BJ (cell line): ENCODE data around the gene GALNT2. TPM values are rescaled to one million over a fixed set of nuclear protein-coding genes. Genes with fewer than 3 reads are reported as not detected.

Source experiments
- CTCF ChIA-PET: fragments of 350-600 bp; formaldehyde crosslinking; extraction: SDS; loops from one replicate; lab custom pipeline; 2021; ENCODE audit warnings: antibody characterized with exemption, inconsistent platforms; lab: Yijun Ruan, JAX
- POLR2A ChIA-PET: fragments of 300-600 bp; sonication (Branson Sonifier 250); formaldehyde crosslinking; extraction: SDS; loops from one replicate; lab custom pipeline; 2021; ENCODE audit warnings: antibody characterized with exemption; lab: Charles Lee
- DNase-seq: peaks from one replicate; pipeline ENCODE4 v3.0.0-alpha.2; 2011; ENCODE audit warnings: low read depth
- H3K27me3 ChIP-seq: 2 replicates; pipeline ENCODE4 v1.6.0; 2011; ENCODE audit warnings: low read length; ENCODE audit not compliant: control insufficient read depth, insufficient read depth
- H3K36me3 ChIP-seq: 2 replicates; pipeline ENCODE4 v1.5.1; 2011; ENCODE audit warnings: low read length; ENCODE audit not compliant: control insufficient read depth, insufficient read depth
- H3K4me3 ChIP-seq: 2 replicates; pipeline ENCODE4 v1.5.1; 2011; ENCODE audit warnings: low read depth, mild to moderate bottlenecking, control low read depth, low read length
- CTCF ChIP-seq: IDR thresholded peaks from 2 replicates; pipeline ENCODE4 v1.5.1; 2011; ENCODE audit warnings: low read depth, mild to moderate bottlenecking, control low read depth, inconsistent platforms, low read length, moderate library complexity; ENCODE audit not compliant: insufficient read depth
- polyA plus RNA-seq: library from polyadenylated mRNA; depleted of rRNA; stranded (reverse); fragments of >200 nt; gene quantifications from 2 replicates; pipeline ENCODE4 v1.2.3, GENCODE V29; 2011

Gene GALNT2
- polyA plus RNA-seq, 1 experiment, result 90.9 TPM

DNA sequence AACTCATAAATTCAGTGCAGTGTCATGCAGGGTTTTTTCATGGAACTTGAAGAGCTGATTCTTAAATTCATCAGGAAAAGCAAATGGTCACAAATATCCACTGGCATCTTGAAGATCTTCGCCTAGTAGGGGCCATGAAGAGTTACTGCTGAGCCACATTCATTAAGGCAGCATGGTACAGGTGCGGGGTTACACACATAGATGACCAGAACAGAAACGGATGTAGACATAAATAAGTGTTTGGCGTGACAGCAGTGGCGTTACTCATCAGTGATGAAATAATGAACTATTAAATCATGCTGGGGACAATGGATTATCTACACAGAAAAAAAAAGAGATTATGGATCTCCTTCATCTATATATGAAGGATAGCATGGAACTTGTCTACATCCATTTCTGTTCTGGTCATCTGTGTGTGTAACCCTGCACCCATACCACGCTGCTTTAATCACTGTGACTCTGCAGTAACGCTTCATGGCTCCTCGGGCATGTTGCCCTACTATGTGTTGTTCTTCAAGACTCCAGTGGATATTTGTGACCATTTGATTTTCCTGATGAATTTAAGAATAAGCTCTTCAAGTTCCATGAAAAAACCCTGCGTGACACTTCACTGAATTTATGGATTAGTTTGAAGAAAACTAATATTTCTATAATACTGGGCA, 161.3 kb downstream of the GALNT2 start:
- ChIA-PET CTCF (no interaction called here), POLR2A (no interaction called here)
- H3K4me3 ChIP-seq, result no peak overlapping the region
- no peak for DNase-seq
- no peaks in the 10 kb centered on the region for H3K27me3 ChIP-seq
- H3K36me3 ChIP-seq, result no peaks in the 10 kb centered on the region
- no peak for TF ChIP-seq CTCF

GRCh38 chr1:230230273-230230672, 163.2 kb downstream of the GALNT2 start:
- DNase-seq, result no peak
- ChIA-PET POLR2A (no interaction called here), CTCF (no interaction called here)
- no peaks in the 10 kb centered on the region for H3K36me3 ChIP-seq
- no peak for TF ChIP-seq CTCF
- H3K27me3 ChIP-seq, result no peaks in the 10 kb centered on the region
- no peak overlapping the region for H3K4me3 ChIP-seq

DNA sequence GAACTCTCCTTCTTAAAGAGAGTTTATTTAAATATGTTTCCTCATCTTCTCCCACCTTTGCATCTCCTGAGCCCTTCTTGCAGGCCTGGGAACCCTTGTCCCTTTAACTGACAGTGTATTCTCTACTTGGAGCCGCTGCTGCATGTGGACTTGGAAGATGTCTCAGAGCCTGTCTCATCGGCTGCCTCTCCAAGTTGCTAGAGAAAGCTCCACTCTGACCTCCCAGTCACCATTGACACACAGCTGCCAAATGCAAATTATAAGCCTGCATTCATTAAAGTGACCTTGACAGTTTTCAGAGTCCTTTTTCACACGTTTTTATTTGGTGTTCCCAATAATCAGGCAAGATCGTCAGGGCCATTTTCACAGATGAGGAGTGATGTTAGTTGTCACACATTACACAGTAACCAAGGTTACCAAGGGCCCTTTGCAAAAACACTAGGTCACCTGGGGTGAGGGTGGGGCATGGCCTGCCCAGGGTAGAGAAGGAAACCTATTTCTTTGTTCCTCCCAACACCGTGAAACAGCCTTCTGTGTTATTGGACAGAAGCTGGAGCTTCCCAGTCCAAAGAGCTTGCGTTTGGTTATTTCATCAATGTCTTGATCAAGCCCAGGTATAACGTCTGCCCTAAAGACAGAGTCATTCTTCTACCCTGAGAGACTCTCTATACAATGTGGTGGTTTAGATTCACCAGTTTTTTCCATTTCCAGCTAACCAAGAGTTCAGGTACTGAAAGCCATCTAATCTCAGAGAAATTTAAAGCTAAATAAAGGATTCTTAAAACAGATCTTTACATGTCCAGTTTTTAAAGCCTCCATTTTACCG, 164.1 kb downstream of the GALNT2 start:
- TF ChIP-seq CTCF, result no peak
- POLR2A ChIA-PET, result no interaction called here
- CTCF ChIA-PET, result interaction anchor here (1.2 kb wide), 1 partner anchor 17 kb away, joined by 4 read pairs; no protein-coding TSS in a partner anchor
- H3K27me3 ChIP-seq, result no peaks in the 10 kb centered on the region
- DNase-seq, result no peak
- no peaks in the 10 kb centered on the region for H3K36me3 ChIP-seq
- no peak overlapping the region for H3K4me3 ChIP-seq

GRCh38 chr1:230231774-230232145, 164.7 kb downstream of the GALNT2 start:
- Histone ChIP-seq H3K4me3 (no peak overlapping the region), H3K36me3 (no peaks in the 10 kb centered on the region), H3K27me3 (no peaks in the 10 kb centered on the region)
- POLR2A ChIA-PET, result no interaction called here
- no peak for TF ChIP-seq CTCF
- CTCF ChIA-PET, result interaction anchor here (1.2 to 1.8 kb wide), 2 partner anchors 9 to 18 kb away, joined by 4 to 6 read pairs; no protein-coding TSS in a partner anchor
- DNase-seq, result no peak

DNA sequence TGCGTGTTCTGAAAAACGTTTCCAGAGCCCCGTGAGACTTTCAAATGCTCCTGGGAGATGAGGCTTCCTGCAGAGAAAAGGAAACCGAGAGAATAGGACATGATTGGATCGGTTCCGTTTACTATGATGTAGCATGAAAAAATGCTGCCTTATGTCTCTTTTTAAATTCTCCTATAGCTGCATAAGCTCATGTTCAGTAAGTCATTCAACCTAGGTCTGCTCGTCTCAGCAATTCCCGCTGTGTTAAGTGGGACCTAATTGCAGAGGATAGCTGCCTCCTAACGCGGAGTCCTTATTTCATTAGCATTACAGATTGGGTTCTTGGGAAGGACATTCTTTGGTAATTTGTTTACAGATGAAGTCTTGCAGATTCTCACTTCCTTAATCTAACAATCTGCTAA, 165.3 kb downstream of the GALNT2 start:
- no peak overlapping the region for H3K4me3 ChIP-seq
- no peak for TF ChIP-seq CTCF
- H3K27me3 ChIP-seq, result no peaks in the 10 kb centered on the region
- POLR2A ChIA-PET, result no interaction called here
- CTCF ChIA-PET, result interaction anchor here (1.3 to 1.8 kb wide), 2 partner anchors 10 to 12 kb away, joined by 3 to 6 read pairs; no protein-coding TSS in a partner anchor
- no peak for DNase-seq
- H3K36me3 ChIP-seq, result no peaks in the 10 kb centered on the region
